ENCODE results near the gene NSUN5.

NSUN5 gene

GRCh38 chr7:73308665-73309214 lies at the start of gene NSUN5:
Gene NSUN5, minus strand, starts transcription at chr7:73308826. Its CDS starts 36 bp downstream, at chr7:73308790.
- no peaks in the 10 kb centered on the region for H3K9me3 Mint-ChIP-seq
- no peaks in the 10 kb centered on the region for H3K27me3 Mint-ChIP-seq

DNA sequence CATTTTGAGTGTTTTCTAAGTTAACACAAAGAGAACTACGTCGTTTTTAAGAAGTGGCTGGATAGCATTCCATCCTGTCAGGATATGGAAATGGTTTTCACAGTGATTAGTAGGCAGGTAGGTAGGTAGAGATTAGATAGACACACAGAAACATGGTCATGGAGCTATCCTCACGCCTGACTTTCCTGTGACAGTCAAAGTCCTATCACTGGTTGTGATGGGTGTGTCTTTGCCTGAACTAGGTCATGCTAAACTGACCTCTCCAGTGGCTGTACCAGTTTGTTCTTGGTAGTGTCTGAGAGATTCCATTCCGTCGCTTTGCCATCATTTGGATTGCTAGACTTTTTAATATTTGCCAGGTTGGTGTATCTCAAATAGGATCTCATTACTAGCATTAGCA lies 47.5 kb upstream of the NSUN5 start:
- Mint-ChIP-seq H3K27ac (no peak overlapping the region), H3K4me1 (no peaks in the 10 kb centered on the region), H3K27me3 (peaks cover 21% of the 10 kb centered on the region), H3K9me3 (peaks cover 6% of the 10 kb centered on the region), H3K4me3 (no peak overlapping the region), H3K36me3 (no peaks in the 10 kb centered on the region)
- ATAC-seq: no peak

More at GRCh38 chr7:73308665-73309214, at the start of gene NSUN5:
- Mint-ChIP-seq H3K27ac (peak within 1 kb of the TSS; percentile 98), H3K4me1 (peaks cover 38% of the 10 kb centered on the region), H3K36me3 (peaks cover 38% of the 10 kb centered on the region), H3K4me3 (peak within 1 kb of the TSS; percentile 100)
- ATAC-seq: peak; percentile 98

DNA sequence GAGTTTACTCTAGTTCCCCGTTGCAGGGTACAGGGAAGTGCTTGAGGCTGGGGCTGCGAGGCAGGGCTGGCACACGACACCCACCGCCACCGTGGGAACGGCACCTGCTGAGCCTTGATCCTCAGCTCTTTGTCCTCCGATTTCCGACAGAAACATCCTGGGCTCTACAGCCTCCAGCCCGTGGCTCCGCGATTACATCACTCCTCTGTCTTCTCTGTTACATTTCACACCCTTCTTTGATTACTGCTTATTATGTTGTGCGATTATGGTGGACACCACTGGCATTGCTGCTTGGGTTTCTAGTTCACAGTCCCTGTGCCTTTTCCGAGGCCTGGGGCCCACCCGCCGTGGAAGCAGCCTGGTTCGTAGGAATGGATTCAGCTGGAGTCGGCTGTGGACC lies 46.2 kb upstream of the NSUN5 start:
- Mint-ChIP-seq H3K27me3 (peaks cover 12% of the 10 kb centered on the region), H3K4me3 (no peak overlapping the region), H3K9me3 (peaks cover 6% of the 10 kb centered on the region), H3K36me3 (no peaks in the 10 kb centered on the region), H3K4me1 (no peaks in the 10 kb centered on the region), H3K27ac (no peak overlapping the region)
- ATAC-seq: no peak

- Mint-ChIP-seq H3K4me3 (no peak overlapping the region), H3K9me3 (peaks cover 6% of the 10 kb centered on the region), H3K4me1 (no peaks in the 10 kb centered on the region), H3K27me3 (peaks cover 6% of the 10 kb centered on the region), H3K36me3 (no peaks in the 10 kb centered on the region), H3K27ac (no peak overlapping the region)
- no peak for ATAC-seq
Observed at GRCh38 chr7:73354196-73354595, 45.6 kb upstream of the NSUN5 start.

GRCh38 chr7:73353243-73353642 lies 44.6 kb upstream of the NSUN5 start:
- Mint-ChIP-seq H3K9me3 (peaks cover 6% of the 10 kb centered on the region), H3K4me3 (no peak overlapping the region), H3K27me3 (peaks cover 5% of the 10 kb centered on the region), H3K27ac (no peak overlapping the region), H3K36me3 (no peaks in the 10 kb centered on the region), H3K4me1 (no peaks in the 10 kb centered on the region)
- ATAC-seq: no peak

DNA sequence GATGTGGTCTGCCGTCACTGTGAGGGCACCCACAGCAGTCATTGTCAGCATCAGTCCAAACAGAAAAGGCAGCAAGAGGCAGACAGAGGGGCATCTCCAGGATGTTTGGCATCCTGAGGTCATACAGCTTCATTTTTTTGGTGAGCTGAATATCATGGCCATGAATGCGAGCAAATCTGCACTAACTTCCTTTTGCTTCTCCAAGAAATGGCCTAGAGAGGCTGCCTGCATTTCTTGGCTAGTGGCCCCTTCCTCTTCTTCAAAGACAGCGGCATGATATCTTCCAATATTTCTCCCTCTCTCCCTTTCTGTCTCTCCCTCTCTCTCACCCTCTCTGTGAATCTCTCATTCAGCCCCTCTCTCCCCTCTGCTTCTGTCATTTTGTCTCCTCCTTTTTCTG lies 44.2 kb upstream of the NSUN5 start:
- H3K27ac Mint-ChIP-seq: no peak overlapping the region
- no peaks in the 10 kb centered on the region for H3K36me3 Mint-ChIP-seq
- peaks cover 9% of the 10 kb centered on the region for H3K27me3 Mint-ChIP-seq
- no peak for ATAC-seq
- H3K9me3 Mint-ChIP-seq: peaks cover 6% of the 10 kb centered on the region
- no peak overlapping the region for H3K4me3 Mint-ChIP-seq
- H3K4me1 Mint-ChIP-seq: no peaks in the 10 kb centered on the region

DNA sequence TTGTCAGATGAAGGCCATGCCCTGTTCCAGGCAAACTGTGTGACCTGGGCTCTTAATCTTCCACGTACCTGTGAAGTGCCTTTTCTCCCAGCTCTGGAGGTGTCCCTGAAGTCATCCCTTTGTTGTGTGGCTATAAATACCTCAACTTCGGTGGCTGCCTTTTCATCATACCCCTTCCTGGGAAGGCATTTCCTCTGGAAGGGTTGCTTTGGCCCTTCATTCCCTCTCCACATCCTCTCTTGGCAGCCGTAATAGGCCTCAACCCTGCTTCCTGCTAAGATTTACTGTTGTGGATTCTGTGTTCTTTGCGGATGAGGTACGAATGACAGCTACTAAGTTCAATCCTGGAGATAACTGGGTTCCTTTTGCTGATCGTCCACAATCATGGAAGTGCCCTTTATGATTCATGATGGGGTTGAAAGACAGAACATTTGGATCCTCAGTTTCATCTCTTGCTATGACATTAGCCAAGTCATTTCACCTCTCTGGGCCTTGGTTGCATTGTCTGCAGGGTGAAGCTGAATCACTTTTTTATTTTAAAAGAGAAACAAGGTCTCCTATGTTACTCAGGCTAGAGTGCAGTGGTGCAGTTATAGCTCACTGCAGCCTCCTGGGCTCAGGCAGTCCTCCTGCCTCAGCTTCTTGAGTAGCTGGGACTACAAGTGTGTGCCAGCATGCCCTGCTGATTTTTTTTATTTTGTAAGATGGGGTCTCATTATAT lies 43.0 kb upstream of the NSUN5 start:
- no peak overlapping the region for H3K4me3 Mint-ChIP-seq
- H3K9me3 Mint-ChIP-seq: peaks cover 6% of the 10 kb centered on the region
- peaks cover 15% of the 10 kb centered on the region for H3K27me3 Mint-ChIP-seq
- no peaks in the 10 kb centered on the region for H3K4me1 Mint-ChIP-seq
- ATAC-seq: no peak
- no peaks in the 10 kb centered on the region for H3K36me3 Mint-ChIP-seq
- H3K27ac Mint-ChIP-seq: no peak overlapping the region

DNA sequence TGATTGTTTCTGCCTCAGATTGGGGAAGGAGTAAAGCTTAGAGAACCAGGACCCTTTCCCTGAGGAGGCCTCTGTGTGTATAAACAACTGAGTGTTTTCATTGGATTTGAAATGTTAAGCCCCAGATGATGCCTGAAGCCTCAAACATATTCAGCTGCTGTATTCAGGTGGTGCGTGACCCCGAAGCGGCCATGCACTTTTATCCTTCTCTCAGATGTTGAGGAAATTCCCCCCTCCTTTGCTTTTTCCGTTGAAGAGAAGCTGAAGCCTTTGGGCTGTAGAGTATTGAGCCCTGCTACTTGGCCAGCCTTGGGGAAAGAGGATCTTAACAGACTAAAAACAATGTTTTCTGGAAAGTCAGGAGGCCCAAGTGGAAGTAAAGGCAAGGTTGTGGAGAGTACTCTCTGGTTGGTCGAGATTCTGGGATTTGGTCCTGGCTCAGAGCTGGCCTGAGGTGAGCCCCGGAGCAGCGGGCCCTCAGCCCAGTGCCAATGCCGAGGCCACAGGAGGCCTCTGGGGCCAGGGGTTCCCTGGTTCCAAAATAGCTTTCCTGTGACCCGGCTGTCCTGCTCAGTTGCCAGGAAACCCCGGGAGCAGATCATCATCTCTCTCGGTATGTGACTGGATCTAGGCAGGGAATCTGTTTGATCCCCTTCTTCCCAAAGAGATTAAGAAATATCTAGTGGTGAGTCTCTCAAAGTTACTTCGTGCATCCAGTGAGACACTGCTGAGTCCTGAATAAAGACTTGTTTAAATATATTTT lies 41.9 kb upstream of the NSUN5 start:
- Mint-ChIP-seq H3K9me3 (peaks cover 6% of the 10 kb centered on the region), H3K27me3 (peaks cover 26% of the 10 kb centered on the region), H3K4me1 (no peaks in the 10 kb centered on the region), H3K36me3 (no peaks in the 10 kb centered on the region), H3K4me3 (no peak overlapping the region), H3K27ac (no peak overlapping the region)
- ATAC-seq: no peak

DNA sequence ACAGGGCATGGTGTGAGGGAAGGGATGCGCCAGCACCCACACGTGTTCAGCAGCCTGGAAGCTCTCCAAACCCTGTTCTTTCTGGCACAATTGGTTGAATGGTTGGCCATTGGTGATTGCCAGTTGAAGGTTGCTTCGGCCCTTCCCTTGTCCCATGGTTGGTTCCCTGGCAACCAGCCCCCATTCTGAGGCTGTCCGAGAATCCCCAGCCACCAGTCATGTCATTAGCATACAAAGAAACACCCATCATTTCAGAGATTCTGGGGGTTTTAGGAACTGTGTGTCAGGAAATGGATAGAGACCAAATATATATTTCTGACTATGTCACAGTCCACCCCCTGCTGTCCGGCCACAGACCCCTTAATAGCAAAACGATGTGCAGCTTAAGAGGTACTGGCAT lies 41.1 kb upstream of the NSUN5 start:
- no peak for ATAC-seq
- H3K9me3 Mint-ChIP-seq: peaks cover 6% of the 10 kb centered on the region
- H3K27ac Mint-ChIP-seq: no peak overlapping the region
- H3K4me3 Mint-ChIP-seq: no peak overlapping the region
- no peaks in the 10 kb centered on the region for H3K36me3 Mint-ChIP-seq
- no peaks in the 10 kb centered on the region for H3K4me1 Mint-ChIP-seq
- peaks cover 33% of the 10 kb centered on the region for H3K27me3 Mint-ChIP-seq

- no peak for ATAC-seq
- H3K27me3 Mint-ChIP-seq: peaks cover 53% of the 10 kb centered on the region
- H3K4me3 Mint-ChIP-seq: no peak overlapping the region
- H3K36me3 Mint-ChIP-seq: no peaks in the 10 kb centered on the region
- H3K27ac Mint-ChIP-seq: no peak overlapping the region
- H3K9me3 Mint-ChIP-seq: no peaks in the 10 kb centered on the region
- H3K4me1 Mint-ChIP-seq: no peaks in the 10 kb centered on the region
Observed at GRCh38 chr7:73345951-73346350, 37.3 kb upstream of the NSUN5 start.

DNA sequence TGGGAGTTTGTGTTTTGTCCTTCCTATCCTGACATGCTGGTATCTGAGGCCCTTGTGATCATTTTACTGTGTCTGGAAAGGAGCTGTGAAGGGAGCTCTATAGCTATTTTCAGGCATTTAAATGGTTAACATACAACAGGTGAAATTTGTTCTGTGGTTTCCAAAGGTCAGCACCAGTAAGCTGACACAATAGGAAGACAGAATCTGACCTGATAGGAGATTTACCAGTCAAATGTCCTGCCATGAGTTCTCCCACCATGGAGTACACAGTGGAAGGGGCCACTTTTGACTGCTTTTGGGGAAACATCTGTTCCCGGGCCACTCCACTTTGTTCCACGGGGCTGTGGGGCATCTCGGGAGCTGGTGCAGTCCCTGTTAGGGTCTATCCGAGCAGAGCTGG lies 36.9 kb upstream of the NSUN5 start:
- no peaks in the 10 kb centered on the region for H3K4me1 Mint-ChIP-seq
- H3K36me3 Mint-ChIP-seq: no peaks in the 10 kb centered on the region
- H3K27me3 Mint-ChIP-seq: peaks cover 53% of the 10 kb centered on the region
- no peaks in the 10 kb centered on the region for H3K9me3 Mint-ChIP-seq
- ATAC-seq: no peak
- H3K4me3 Mint-ChIP-seq: no peak overlapping the region
- H3K27ac Mint-ChIP-seq: no peak overlapping the region

DNA sequence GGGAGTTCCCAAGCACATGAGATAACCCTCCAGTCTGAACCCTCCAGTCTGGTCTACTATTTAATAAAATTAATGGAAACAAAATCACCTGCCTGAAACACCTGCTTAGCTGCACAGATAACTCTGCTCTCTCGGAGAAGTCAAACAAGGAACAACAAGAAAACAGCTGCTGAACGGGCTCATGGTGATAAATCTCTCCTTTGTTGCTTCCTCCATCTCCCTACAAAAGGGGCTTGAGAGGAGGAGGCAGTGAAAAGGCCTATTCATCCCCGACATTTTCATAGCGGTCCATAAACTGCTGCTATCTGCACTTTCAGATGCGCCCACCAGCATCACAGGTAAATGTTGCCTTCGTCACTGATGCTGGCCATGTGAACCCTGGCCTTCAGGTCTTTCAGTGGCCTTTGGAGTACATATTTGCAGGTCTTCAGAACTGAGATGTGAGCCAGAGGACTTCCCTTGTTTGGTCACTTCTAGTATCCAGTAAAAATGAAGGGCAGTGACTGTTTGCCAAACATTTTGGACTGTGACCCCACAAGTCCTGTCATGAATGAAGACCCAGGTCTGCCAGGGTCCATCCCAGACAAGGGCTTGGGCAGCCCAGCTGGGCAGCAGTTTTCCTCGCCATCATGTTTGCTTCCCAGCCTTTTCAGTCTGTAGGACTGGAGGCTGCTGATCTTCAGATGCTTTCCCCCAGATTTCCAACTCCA lies 35.2 kb upstream of the NSUN5 start:
- Mint-ChIP-seq H3K27me3 (peaks cover 53% of the 10 kb centered on the region), H3K4me1 (no peaks in the 10 kb centered on the region), H3K9me3 (no peaks in the 10 kb centered on the region), H3K27ac (no peak overlapping the region), H3K36me3 (no peaks in the 10 kb centered on the region), H3K4me3 (no peak overlapping the region)
- no peak for ATAC-seq

GRCh38 chr7:73342645-73343044 lies 34.0 kb upstream of the NSUN5 start:
- no peak overlapping the region for H3K4me3 Mint-ChIP-seq
- no peaks in the 10 kb centered on the region for H3K4me1 Mint-ChIP-seq
- no peak overlapping the region for H3K27ac Mint-ChIP-seq
- H3K27me3 Mint-ChIP-seq: peaks cover 42% of the 10 kb centered on the region
- no peaks in the 10 kb centered on the region for H3K36me3 Mint-ChIP-seq
- no peak for ATAC-seq
- no peaks in the 10 kb centered on the region for H3K9me3 Mint-ChIP-seq

DNA sequence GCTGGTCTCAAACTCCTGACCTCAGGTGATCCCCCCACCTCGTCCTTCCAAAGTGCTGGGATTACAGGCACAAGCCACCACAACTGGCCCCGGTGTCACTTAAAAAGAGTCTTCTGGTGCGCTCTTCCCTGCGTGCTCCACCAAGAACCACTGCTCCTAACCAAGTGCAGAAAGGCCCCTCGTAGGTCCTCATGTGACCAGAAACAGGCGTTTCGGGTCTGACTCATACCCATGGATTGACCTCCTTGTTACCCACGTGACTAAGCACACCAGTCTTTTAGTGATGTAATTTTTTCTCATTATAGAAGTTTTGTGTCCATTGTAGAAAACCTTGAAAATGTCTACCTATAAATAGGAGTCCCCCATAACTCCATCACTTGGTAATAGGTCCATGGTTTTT lies 33.3 kb upstream of the NSUN5 start:
- peaks cover 40% of the 10 kb centered on the region for H3K27me3 Mint-ChIP-seq
- H3K4me3 Mint-ChIP-seq: no peak overlapping the region
- H3K9me3 Mint-ChIP-seq: no peaks in the 10 kb centered on the region
- no peaks in the 10 kb centered on the region for H3K4me1 Mint-ChIP-seq
- ATAC-seq: no peak
- no peak overlapping the region for H3K27ac Mint-ChIP-seq
- no peaks in the 10 kb centered on the region for H3K36me3 Mint-ChIP-seq

DNA sequence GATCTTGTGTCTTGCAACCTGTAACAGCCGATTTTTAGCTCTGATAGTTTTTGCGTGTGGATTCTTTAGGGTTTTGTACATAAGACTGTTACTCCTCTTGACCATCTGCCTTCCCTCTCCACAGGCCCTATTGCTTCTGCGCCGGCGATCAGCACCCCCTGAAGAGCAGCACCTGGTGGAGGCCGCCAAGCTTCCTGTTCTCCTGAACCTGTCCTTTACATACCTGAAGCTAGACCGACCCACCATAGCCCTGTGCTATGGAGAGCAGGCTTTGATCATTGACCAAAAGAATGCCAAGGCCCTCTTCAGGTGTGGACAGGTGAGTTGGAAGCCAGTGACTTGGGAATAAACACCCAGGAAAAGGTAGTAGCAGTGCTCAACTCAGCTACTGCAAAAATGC lies 31.9 kb upstream of the NSUN5 start:
- no peak for ATAC-seq
- Mint-ChIP-seq H3K4me3 (no peak overlapping the region), H3K36me3 (no peaks in the 10 kb centered on the region), H3K4me1 (no peaks in the 10 kb centered on the region), H3K27me3 (peaks cover 27% of the 10 kb centered on the region), H3K27ac (no peak overlapping the region), H3K9me3 (no peaks in the 10 kb centered on the region)
